PC-9 (cell line): Measurements from ENCODE around the gene FOXP1.

Experiments used
- CTCF ChIP-seq: fragments of 200-600 bp; sonication (generic); conservative IDR thresholded peaks from 2 replicates; pipeline ENCODE4 v1.6.1; 2017; ENCODE audit warnings: mixed run types, antibody characterized with exemption, mild to moderate bottlenecking, moderate library complexity
- EZH2 ChIP-seq: fragments of 200-600 bp; sonication (generic); IDR thresholded peaks from 2 replicates; pipeline ENCODE4 v1.8.0; 2017; ENCODE audit warnings: antibody characterized with exemption, low read depth

GRCh38 chr3:71521940-71522876 is 61.3 kb downstream of the FOXP1 start:
- TF ChIP-seq CTCF (no peak), EZH2 (no peak)
